ENCODE data around the gene MLEC.

GRCh38 chr12:120720987-120721801 is 34.2 kb downstream of the MLEC start:
- TF ChIP-seq CTCF (conservative IDR thresholded peaks at IDR 0.05 in 1 of 2, IDR thresholded peaks at IDR 0.05 in 1 of 2; ENCODE audit: low read depth in 1 of 2, low read length in 2 of 2) = no peak
- no peak for TF ChIP-seq EZH2 (IDR thresholded peaks at IDR 0.05; ENCODE audit: low read length, missing control alignments)
